Testis (tissue), 2 donors: ENCODE measurements around the gene CDH22.

Experiments used
- POLR2A ChIP-seq: fragments of 450-650 bp; IDR thresholded peaks from one replicate; pipeline ENCODE4 v1.6.1; 2017; ENCODE audit warnings: antibody characterized with exemption, mild to moderate bottlenecking, moderate library complexity
- TF ChIP-seq, protein P1 (sequence below), 3 experiments: fragments of 450-650 bp in 2 of 3; fragments of 200-600 bp in 1 of 3; sonication (generic) in 1 of 3; IDR thresholded peaks; one replicate each; pipeline ENCODE4 v1.5.1; 2016 to 2019; ENCODE audit warnings: antibody characterized with exemption in 3 of 3, mild to moderate bottlenecking in 2 of 3, moderate library complexity in 1 of 3

DNA sequence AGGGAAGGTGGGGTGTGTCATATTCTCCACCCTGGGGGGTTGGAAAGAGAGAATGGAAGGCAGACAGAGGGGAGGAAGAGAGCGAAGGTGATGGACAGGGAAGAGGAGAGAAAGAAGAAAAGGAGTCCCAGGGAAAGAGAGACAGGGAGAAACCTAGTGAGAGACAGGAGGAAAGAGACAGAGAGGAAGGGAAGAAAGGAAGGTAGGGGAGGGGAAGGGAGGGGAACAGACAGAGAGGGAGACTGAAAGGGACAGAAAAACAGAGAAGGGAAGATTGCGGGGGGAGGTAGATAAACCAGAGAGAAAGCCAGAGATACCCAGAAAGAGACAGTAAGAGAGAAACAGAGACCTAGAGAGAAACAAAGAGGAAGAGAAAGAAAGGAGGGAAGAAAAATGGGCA lies 88.4 kb downstream of the CDH22 start:
- TF ChIP-seq, protein P1, sequence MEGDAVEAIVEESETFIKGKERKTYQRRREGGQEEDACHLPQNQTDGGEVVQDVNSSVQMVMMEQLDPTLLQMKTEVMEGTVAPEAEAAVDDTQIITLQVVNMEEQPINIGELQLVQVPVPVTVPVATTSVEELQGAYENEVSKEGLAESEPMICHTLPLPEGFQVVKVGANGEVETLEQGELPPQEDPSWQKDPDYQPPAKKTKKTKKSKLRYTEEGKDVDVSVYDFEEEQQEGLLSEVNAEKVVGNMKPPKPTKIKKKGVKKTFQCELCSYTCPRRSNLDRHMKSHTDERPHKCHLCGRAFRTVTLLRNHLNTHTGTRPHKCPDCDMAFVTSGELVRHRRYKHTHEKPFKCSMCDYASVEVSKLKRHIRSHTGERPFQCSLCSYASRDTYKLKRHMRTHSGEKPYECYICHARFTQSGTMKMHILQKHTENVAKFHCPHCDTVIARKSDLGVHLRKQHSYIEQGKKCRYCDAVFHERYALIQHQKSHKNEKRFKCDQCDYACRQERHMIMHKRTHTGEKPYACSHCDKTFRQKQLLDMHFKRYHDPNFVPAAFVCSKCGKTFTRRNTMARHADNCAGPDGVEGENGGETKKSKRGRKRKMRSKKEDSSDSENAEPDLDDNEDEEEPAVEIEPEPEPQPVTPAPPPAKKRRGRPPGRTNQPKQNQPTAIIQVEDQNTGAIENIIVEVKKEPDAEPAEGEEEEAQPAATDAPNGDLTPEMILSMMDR (IDR thresholded peaks at IDR 0.05) = no peak
- TF ChIP-seq POLR2A = no peak
